ENCODE results near the gene PLPP6. TPM values are rescaled to one million over a fixed set of nuclear protein-coding genes. Genes with fewer than 3 reads are reported as not detected.

PLPP6 gene
- total RNA-seq, 1 donor from 2014 or later, result 7.1 TPM

DNA sequence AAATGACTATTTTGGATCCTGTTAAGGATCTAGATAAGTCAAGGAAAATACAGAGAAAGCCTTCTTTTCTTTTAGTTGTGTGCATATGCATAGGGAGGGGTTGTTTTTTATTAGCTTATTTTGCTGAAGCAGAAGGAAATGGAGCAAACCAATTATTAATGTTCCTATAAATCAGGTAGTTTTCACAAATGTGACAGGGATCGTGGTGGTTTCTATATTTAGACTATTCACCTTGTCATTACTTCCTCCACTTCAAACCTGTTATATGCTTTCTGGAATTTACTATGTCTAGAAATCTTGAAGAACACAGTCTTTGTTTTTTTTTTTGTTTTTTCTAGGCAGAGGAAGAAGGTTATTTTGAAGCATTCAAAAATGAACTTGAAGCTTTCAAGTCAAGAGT is 39.4 kb downstream of the PLPP6 start:
- no peak overlapping the region for H3K27ac ChIP-seq
- H3K36me3 ChIP-seq, result peaks cover 0 to 41% of the 10 kb centered on the region in 2 donors
- DNase-seq (ENCODE audit: extremely low spot score in 2 of 2), result no peak
- TF ChIP-seq POLR2AphosphoS5 (IDR thresholded peaks at IDR 0.05; ENCODE audit: insufficient read depth in 1 of 2, low read depth in 1 of 2), result no peak
- TF ChIP-seq POLR2A (IDR thresholded peaks at IDR 0.05), result no peak
- TF ChIP-seq, protein P1, sequence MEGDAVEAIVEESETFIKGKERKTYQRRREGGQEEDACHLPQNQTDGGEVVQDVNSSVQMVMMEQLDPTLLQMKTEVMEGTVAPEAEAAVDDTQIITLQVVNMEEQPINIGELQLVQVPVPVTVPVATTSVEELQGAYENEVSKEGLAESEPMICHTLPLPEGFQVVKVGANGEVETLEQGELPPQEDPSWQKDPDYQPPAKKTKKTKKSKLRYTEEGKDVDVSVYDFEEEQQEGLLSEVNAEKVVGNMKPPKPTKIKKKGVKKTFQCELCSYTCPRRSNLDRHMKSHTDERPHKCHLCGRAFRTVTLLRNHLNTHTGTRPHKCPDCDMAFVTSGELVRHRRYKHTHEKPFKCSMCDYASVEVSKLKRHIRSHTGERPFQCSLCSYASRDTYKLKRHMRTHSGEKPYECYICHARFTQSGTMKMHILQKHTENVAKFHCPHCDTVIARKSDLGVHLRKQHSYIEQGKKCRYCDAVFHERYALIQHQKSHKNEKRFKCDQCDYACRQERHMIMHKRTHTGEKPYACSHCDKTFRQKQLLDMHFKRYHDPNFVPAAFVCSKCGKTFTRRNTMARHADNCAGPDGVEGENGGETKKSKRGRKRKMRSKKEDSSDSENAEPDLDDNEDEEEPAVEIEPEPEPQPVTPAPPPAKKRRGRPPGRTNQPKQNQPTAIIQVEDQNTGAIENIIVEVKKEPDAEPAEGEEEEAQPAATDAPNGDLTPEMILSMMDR (IDR thresholded peaks at IDR 0.05), result no peak
- H3K27me3 ChIP-seq, result no peaks in the 10 kb centered on the region
- no peaks in the 10 kb centered on the region for H3K9me3 ChIP-seq
- H3K4me3 ChIP-seq, result no peak overlapping the region
- H3K4me1 ChIP-seq, result no peaks in the 10 kb centered on the region
- intact Hi-C loops (cut with DNase I), result no loop called here

DNA sequence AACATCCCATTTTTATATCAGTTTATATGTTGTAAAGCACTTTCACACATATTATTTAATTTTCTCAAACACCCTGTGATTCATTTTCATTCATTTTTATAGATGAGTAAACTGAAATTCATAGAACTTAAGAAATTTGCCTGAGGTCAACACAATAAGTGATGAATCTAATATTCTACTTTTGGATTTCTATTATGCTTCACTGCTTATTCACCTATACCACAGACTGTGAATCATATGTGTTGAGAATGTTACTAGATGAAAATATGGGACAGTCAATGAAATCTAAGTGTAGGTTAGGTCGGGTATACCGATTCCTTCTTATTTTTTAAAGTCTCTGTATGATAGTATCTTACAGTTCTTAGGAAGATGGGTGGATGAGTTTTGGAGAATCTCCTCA is 42.0 kb downstream of the PLPP6 start:
- H3K27ac ChIP-seq, result no peak overlapping the region
- intact Hi-C loops (cut with DNase I), result no loop called here
- H3K4me1 ChIP-seq, result no peaks in the 10 kb centered on the region
- H3K36me3 ChIP-seq, result peaks cover 0 to 21% of the 10 kb centered on the region in 2 donors
- no peak for DNase-seq (ENCODE audit: extremely low spot score in 2 of 2)
- H3K4me3 ChIP-seq, result no peak overlapping the region
- TF ChIP-seq, protein P1 (IDR thresholded peaks at IDR 0.05), result no peak
- TF ChIP-seq POLR2A (IDR thresholded peaks at IDR 0.05), result no peak
- no peaks in the 10 kb centered on the region for H3K27me3 ChIP-seq
- no peaks in the 10 kb centered on the region for H3K9me3 ChIP-seq

DNA sequence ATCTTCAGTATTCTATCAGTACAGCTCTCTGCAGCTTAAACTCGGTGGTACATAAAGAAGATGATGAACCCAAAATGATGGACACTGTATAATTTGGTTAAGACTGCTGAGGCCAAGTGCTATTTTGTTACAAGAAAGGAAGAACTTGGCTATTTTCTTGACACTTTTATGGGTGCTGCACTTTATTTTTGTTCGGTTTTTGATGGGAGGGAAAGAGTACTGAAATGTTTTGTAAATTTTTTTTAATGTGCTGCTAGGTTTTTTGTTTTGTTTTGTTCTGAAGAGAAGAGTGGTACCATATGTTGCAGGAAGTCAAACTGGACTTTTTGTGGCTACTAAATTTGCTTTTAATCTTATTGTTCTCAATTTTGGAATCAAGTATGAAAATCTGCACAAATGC is 43.9 kb downstream of the PLPP6 start:
- DNase-seq (ENCODE audit: extremely low spot score in 2 of 2), result no peak
- Histone ChIP-seq H3K27ac (no peak overlapping the region), H3K36me3 (peaks cover 0 to 15% of the 10 kb centered on the region in 2 donors), H3K4me3 (no peak overlapping the region), H3K4me1 (no peaks in the 10 kb centered on the region), H3K9me3 (no peaks in the 10 kb centered on the region), H3K27me3 (no peaks in the 10 kb centered on the region)
- no peak for TF ChIP-seq POLR2A (IDR thresholded peaks at IDR 0.05)
- intact Hi-C loops (cut with DNase I), result no loop called here

DNA sequence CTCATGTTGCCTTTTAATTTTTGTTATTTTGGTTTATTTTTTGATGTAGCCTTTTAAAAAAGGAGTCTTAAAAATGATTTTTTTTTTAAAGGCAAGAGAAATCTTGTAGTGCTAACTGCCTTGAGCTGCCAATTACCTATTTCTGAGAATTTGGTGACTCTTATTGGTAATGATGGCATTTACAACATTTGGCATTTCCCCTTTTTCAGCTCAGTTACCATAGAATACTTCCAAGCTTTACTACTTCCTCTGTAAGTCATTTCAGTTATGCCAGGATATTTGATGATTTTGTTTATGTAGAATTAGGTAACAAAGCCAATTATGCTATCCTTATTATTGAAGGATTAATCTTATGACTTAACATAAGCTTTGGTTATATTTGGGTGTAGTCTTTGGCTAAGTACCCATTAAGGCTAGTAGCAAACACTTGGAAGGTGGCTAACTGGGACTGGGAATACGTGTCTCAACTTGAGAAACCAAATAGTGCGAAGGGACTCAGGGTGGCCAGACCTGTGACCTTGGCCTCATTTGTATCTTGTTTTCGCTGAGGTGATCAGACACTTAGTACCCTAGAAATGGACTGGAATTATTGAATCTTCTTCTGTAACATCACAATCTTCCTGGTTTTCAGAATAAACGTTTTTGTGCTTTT is 45.0 kb downstream of the PLPP6 start:
- no peak for TF ChIP-seq POLR2A (IDR thresholded peaks at IDR 0.05)
- H3K9me3 ChIP-seq, result no peaks in the 10 kb centered on the region
- no peaks in the 10 kb centered on the region for H3K27me3 ChIP-seq
- no peak for DNase-seq (ENCODE audit: extremely low spot score in 2 of 2)
- intact Hi-C loops (cut with DNase I), result no loop called here
- no peaks in the 10 kb centered on the region for H3K4me1 ChIP-seq
- H3K4me3 ChIP-seq, result no peak overlapping the region
- no peak overlapping the region for H3K27ac ChIP-seq
- H3K36me3 ChIP-seq, result peaks cover 0 to 18% of the 10 kb centered on the region in 2 donors

DNA sequence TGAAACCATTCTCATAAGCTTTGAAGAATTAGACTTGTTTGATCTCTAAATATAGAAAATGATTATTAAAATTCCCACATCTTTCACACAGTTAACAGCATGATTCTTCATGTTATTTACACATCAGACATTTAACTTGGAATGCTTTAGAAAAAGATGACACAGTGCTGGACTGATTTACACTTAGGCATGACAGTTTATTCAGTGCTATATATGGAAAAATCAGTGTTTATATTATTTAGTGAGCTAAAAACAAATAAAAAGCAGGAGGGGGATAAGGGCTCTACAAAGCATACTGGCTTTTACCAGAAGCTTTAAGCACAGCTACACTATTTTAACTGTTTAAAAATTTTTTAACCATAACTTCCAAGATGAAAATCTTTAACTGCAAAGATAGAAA is 47.3 kb downstream of the PLPP6 start:
- DNase-seq (ENCODE audit: extremely low spot score in 2 of 2), result no peak
- H3K4me3 ChIP-seq, result no peak overlapping the region
- TF ChIP-seq, protein P1 (IDR thresholded peaks at IDR 0.05), result no peak
- H3K4me1 ChIP-seq, result no peaks in the 10 kb centered on the region
- H3K27ac ChIP-seq, result no peak overlapping the region
- intact Hi-C loops (cut with DNase I), result no loop called here
- peaks cover 0 to 6% of the 10 kb centered on the region in 2 donors for H3K36me3 ChIP-seq
- no peaks in the 10 kb centered on the region for H3K27me3 ChIP-seq
- H3K9me3 ChIP-seq, result no peaks in the 10 kb centered on the region

DNA sequence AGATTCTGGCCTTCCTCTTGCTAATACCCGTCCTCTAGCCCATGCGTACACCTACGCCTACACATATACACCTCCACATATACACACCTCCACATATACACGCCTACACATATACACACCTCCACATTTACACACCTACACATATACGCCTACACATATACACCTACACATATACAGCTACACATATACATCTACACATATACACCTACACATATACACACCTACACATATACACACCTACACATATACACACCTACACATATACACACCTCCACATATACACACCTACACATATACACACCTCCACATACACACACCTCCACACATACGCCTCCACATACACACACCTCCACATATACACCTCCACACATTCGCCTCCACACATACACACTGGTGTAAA is 51.8 kb downstream of the PLPP6 start:
- Histone ChIP-seq H3K27me3 (no peaks in the 10 kb centered on the region), H3K36me3 (peaks cover 0 to 37% of the 10 kb centered on the region in 2 donors), H3K4me1 (no peaks in the 10 kb centered on the region), H3K4me3 (no peak overlapping the region), H3K27ac (no peak overlapping the region), H3K9me3 (no peaks in the 10 kb centered on the region)
- intact Hi-C loops (cut with DNase I), result no loop called here
- DNase-seq (ENCODE audit: extremely low spot score in 2 of 2), result no peak
- TF ChIP-seq POLR2AphosphoS5 (IDR thresholded peaks at IDR 0.05; ENCODE audit: insufficient read depth in 1 of 2, low read depth in 1 of 2), result no peak

Data from vagina (tissue), 2 donors.